ENCODE results near the gene ARID4A. TPM values are rescaled to one million over a fixed set of nuclear protein-coding genes. Genes with fewer than 3 reads are reported as not detected.

ARID4A gene
- total and polyA plus RNA-seq, 2 of the 13 experiments (the other 11 are each of a cell fraction or from before 2014, with no cell fraction given), result 7.2 to 9.7 TPM

- no peak for TF ChIP-seq ZFY (CRISPR knock-in tag; IDR thresholded peaks at IDR 0.05)
Measured at GRCh38 chr14:58294201-58294600, 4.2 kb upstream of the ARID4A start (continued).

GRCh38 chr14:58296726-58297125 lies 1.6 kb upstream of the ARID4A start:
- BruUV-seq (replicated peaks), result no TSS peak
- Histone ChIP-seq H3K9ac (ENCODE audit: insufficient read depth, low read depth, low read length) (peak overlapping the region; percentile 93), H3K27me3 (ENCODE audit: control insufficient read depth in 1 of 2, insufficient read depth in 2 of 2, low read length in 2 of 2) (no peaks in the 10 kb centered on the region; a peak in 1 of 5 replicates), H2AFZ (ENCODE audit: low read length) (no peak overlapping the region), H3K4me3 (replicated peaks in 1 of 3; ENCODE audit: insufficient read depth in 1 of 3, low read depth in 2 of 3, low read length in 3 of 3) (peak overlapping the region; percentile 73 to 95 (median 78)), H3K4me1 (ENCODE audit: insufficient read depth, low read length) (peaks cover 51% of the 10 kb centered on the region), H4K20me1 (ENCODE audit: insufficient read depth, low read length) (peaks cover 40% of the 10 kb centered on the region), H3K36me3 (replicated peaks in 1 of 2; ENCODE audit: control insufficient read depth in 1 of 2, insufficient read depth in 2 of 2, low read length in 2 of 2) (peaks cover 8 to 36% of the 10 kb centered on the region in 2 experiments), H3K9me3 (ENCODE audit: low read length) (no peaks in the 10 kb centered on the region), H3K4me2 (ENCODE audit: low read depth, low read length) (peak overlapping the region; percentile 96), H3K27ac (ENCODE audit: extremely low read length, insufficient read depth, low read length) (peak overlapping the region; percentile 96), H3K79me2 (ENCODE audit: insufficient read depth, low read length) (peaks cover 86% of the 10 kb centered on the region)
- 3% methylated on average over 3 of the region's 3 CpGs for WGBS (ENCODE audit: low lambda C conversion rate)
- intact Hi-C loops (cut with micrococcal nuclease; ENCODE audit: unreplicated experiment) (loop anchor here (1.0 to 5.0 kb wide), 2 partner anchors 36 to 52 kb away; partner anchors contain the start of gene PSMA3), in situ Hi-C loops (cut with HindIII; ENCODE audit: extremely low pct_ligation_motif_present, low pct_unique_long_range_greater_than_20kb) (no loop called here)
- DNase-seq (ENCODE audit: low spot score), result no peak
- CTCF ChIA-PET (ENCODE audit: low intra/inter-chr PET ratio, low total read pairs), result no interaction called here
- POLR2A ChIA-PET, result interaction anchor here (1.9 kb wide), 1 partner anchor 30 kb away, joined by 4 read pairs; no protein-coding TSS in a partner anchor
- FAIRE-seq, result no peak
- ATAC-seq, result no peak
- TF ChIP-seq RFX3 (CRISPR knock-in tag; IDR thresholded peaks at IDR 0.05) (no peak), GABPA (IDR thresholded peaks at IDR 0.05; ENCODE audit: low read depth, low read length) (no peak), GABPA (CRISPR knock-in tag; IDR thresholded peaks at IDR 0.05; ENCODE audit: low read depth) (no peak), RORA (CRISPR knock-in tag; IDR thresholded peaks at IDR 0.05) (no peak), MYC (CRISPR knock-in tag; IDR thresholded peaks at IDR 0.05; ENCODE audit: borderline replicate concordance) (no peak), HNF4A (CRISPR knock-in tag; IDR thresholded peaks at IDR 0.05) (no peak), ZNF83 (CRISPR knock-in tag; IDR thresholded peaks at IDR 0.05; ENCODE audit: borderline replicate concordance) (no peak), CEBPZ (IDR thresholded peaks at IDR 0.05; ENCODE audit: low read length) (no peak), GMEB1 (CRISPR knock-in tag; IDR thresholded peaks at IDR 0.05; ENCODE audit: borderline replicate concordance) (no peak), ZNF687 (CRISPR knock-in tag; IDR thresholded peaks at IDR 0.05) (no peak)

Measured in HepG2 (cell line).